Melanocyte of skin (primary cell): ENCODE data around the gene TMEM87B. TPM values are rescaled to one million over a fixed set of nuclear protein-coding genes. Genes with fewer than 3 reads are reported as not detected.

ENCODE experiments used
- total RNA-seq, 2 donors: library from RNA; depleted of rRNA; stranded (reverse); fragments of >200 nt; gene quantifications; 2 replicates each; pipeline ENCODE4 v1.2.3, GENCODE V29; 2012

Gene TMEM87B
- total RNA-seq: 10 to 100 TPM; 27.2 to 27.6 TPM

GRCh38 chr2:112054847-112055729 lies at the start of gene TMEM87B:
Gene TMEM87B, plus strand, starts transcription at chr2:112055269. Its CDS starts 323 bp downstream, at chr2:112055592.

GRCh38 chr2:112138159-112139032 lies 83.3 kb downstream of the TMEM87B start, which contains the start of gene FBLN7:
Gene FBLN7, plus strand, starts transcription at chr2:112138385. Its CDS starts 271 bp downstream, at chr2:112138656.

Other genes with a start within 250 kb of the TMEM87B start
- gene ANAPC1, start 171.1 kb upstream of the TMEM87B start, total RNA-seq: 10 to 100 TPM; 36.1 to 74.6 TPM
- 10 to 100 TPM in 1 of 2 donors, under 1 TPM in 1; 0.69 to 12.3 TPM for gene MERTK, start 156.7 kb upstream of the TMEM87B start, total RNA-seq
- under 1 TPM; 0.69 to 1.00 TPM for gene FBLN7, start 83.1 kb downstream of the TMEM87B start, total RNA-seq
- gene ZC3H8, start 199.8 kb downstream of the TMEM87B start, total RNA-seq: 1 to 10 TPM; 1.3 to 4.8 TPM
- gene ZC3H6, start 220.3 kb downstream of the TMEM87B start, total RNA-seq: 1 to 10 TPM in 1 of 2 donors, under 1 TPM in 1; 1.00 to 3.8 TPM